WTC11 (cell line): ENCODE results near the gene CREG2. TPM values are rescaled to one million over a fixed set of nuclear protein-coding genes. Genes with fewer than 3 reads are reported as not detected.
A peak's percentile ranks its signal among the peaks of the same experiment; 100 is the strongest.

ENCODE experiments used
- FOXP1 ChIP-seq: sonication (generic); formaldehyde crosslinking; IDR thresholded peaks from 2 replicates; pipeline ENCODE4 v1.8.0; 2022; ENCODE audit warnings: missing genetic modification reagents, mild to moderate bottlenecking, moderate library complexity, borderline replicate concordance
- GABPB1 ChIP-seq: sonication (generic); formaldehyde crosslinking; IDR thresholded peaks from 2 replicates; pipeline ENCODE4 v1.8.1; 2023; ENCODE audit warnings: mild to moderate bottlenecking, missing genetic modification reagents
- GTF2I ChIP-seq: fragments of 250-450 bp; sonication (Bioruptor Pico); conservative IDR thresholded peaks from 2 replicates; pipeline ENCODE4 v1.4.0; 2021; ENCODE audit warnings: mild to moderate bottlenecking
- JUN ChIP-seq: sonication (generic); formaldehyde crosslinking; IDR thresholded peaks from 2 replicates; pipeline ENCODE4 v1.8.0; 2023; ENCODE audit warnings: mild to moderate bottlenecking, missing genetic modification reagents
- MYBL2 ChIP-seq: sonication (generic); formaldehyde crosslinking; IDR thresholded peaks from 2 replicates; pipeline ENCODE4 v1.8.1; 2023; ENCODE audit warnings: mild to moderate bottlenecking, moderate library complexity, missing genetic modification reagents
- NR3C1 ChIP-seq: sonication (generic); formaldehyde crosslinking; conservative IDR thresholded peaks from 2 replicates; pipeline ENCODE4 v1.8.1; 2023; ENCODE audit warnings: low read depth, mild to moderate bottlenecking, missing genetic modification reagents
- RORB ChIP-seq: fragments of 250-450 bp; sonication (Bioruptor Pico); IDR thresholded peaks from 2 replicates; pipeline ENCODE4 v1.9.0; 2021; ENCODE audit warnings: mild to moderate bottlenecking
- SMAD3 ChIP-seq: sonication (generic); formaldehyde crosslinking; IDR thresholded peaks from 2 replicates; pipeline ENCODE4 v1.8.0; 2022; ENCODE audit warnings: missing genetic modification reagents, mild to moderate bottlenecking, borderline replicate concordance
- TEAD1 ChIP-seq: sonication (generic); formaldehyde crosslinking; IDR thresholded peaks from 2 replicates; pipeline ENCODE4 v1.8.0; 2022; ENCODE audit warnings: mild to moderate bottlenecking, missing genetic modification reagents
- ZNF219 ChIP-seq: sonication (generic); formaldehyde crosslinking; IDR thresholded peaks from 2 replicates; pipeline ENCODE4 v1.8.0; 2023; ENCODE audit warnings: missing genetic modification reagents, mild to moderate bottlenecking, borderline replicate concordance
- ZNF396 ChIP-seq: fragments of 250-450 bp; sonication (Bioruptor Pico); IDR thresholded peaks from 2 replicates; pipeline ENCODE4 v1.8.0; 2021; ENCODE audit warnings: mild to moderate bottlenecking, moderate library complexity, borderline replicate concordance
- total RNA-seq: library from RNA; stranded (reverse); gene quantifications from 3 replicates; pipeline ENCODE4 v1.2.3, GENCODE V29; 2021
- TF ChIP-seq, protein P1 (sequence below): sonication (generic); formaldehyde crosslinking; IDR thresholded peaks from 2 replicates; pipeline ENCODE4 v1.8.1; 2022; ENCODE audit warnings: low read depth, missing genetic modification reagents, borderline replicate concordance
- TF ChIP-seq, protein P2 (sequence below): fragments of 250-450 bp; sonication (Bioruptor Pico); conservative IDR thresholded peaks from 2 replicates; pipeline ENCODE4 v1.9.0; 2021; ENCODE audit warnings: mild to moderate bottlenecking
- TF ChIP-seq, protein P3 (sequence below): sonication (generic); formaldehyde crosslinking; IDR thresholded peaks from 2 replicates; pipeline ENCODE4 v1.8.1; 2023; ENCODE audit warnings: mild to moderate bottlenecking, moderate library complexity, missing genetic modification reagents
- TF ChIP-seq, protein P4 (sequence below): sonication (generic); formaldehyde crosslinking; IDR thresholded peaks from 2 replicates; pipeline ENCODE4 v1.8.1; 2022; ENCODE audit warnings: mild to moderate bottlenecking, missing genetic modification reagents, moderate library complexity, borderline replicate concordance
- TF ChIP-seq, protein P5 (sequence below): fragments of 250-450 bp; sonication (Bioruptor Pico); IDR thresholded peaks from 2 replicates; pipeline ENCODE4 v2.1.2; 2022; ENCODE audit warnings: mild to moderate bottlenecking, moderate library complexity
- TF ChIP-seq, protein P6 (sequence below): fragments of 250-450 bp; sonication (Bioruptor Pico); IDR thresholded peaks from 2 replicates; pipeline ENCODE4 v1.9.0; 2021; ENCODE audit warnings: moderate library complexity, mild to moderate bottlenecking, inconsistent platforms, borderline replicate concordance
- TF ChIP-seq, protein P7 (sequence below): sonication (generic); formaldehyde crosslinking; IDR thresholded peaks from 2 replicates; pipeline ENCODE4 v1.8.1; 2023; ENCODE audit warnings: mild to moderate bottlenecking, missing genetic modification reagents, moderate library complexity
- TF ChIP-seq, protein P8 (sequence below): sonication (generic); formaldehyde crosslinking; conservative IDR thresholded peaks from 2 replicates; pipeline ENCODE4 v1.8.1; 2023; ENCODE audit warnings: mild to moderate bottlenecking, low read depth, missing genetic modification reagents, moderate library complexity
- TF ChIP-seq, protein P9 (sequence below): sonication (generic); formaldehyde crosslinking; IDR thresholded peaks from 2 replicates; pipeline ENCODE4 v1.8.0; 2022; ENCODE audit warnings: mild to moderate bottlenecking, missing genetic modification reagents

CREG2 gene
- total RNA-seq, 1 experiment from 2014 or later = 1.6 TPM

DNA sequence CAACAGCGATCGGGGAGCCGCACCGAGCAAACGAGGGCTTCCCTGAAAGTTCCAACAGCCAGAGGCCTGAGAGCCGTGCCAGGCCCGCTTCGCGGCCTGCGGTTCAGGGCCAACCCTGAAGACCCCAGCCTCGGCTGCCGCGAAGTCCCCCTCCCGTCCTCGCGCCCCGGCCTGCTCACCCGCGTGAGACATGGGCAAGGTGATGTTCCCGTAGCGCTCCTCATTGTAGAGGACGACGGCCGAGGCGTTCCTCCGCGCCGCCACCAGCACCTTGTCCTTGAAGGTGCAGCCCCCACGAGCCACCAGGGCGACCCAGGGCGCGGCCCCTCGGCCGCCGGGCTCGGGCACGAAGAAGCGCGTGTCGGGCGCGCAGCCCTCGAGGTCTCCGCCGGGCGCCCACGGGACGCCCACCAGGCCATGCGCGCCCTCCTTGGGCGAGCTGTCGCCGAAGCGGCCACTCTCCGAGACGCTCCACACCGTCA, 79.3 kb downstream of the CREG2 start (continued):
- TF ChIP-seq ZNF219 (CRISPR knock-in tag) (peak; percentile 53; the same call in 1 of the 2 replicates), JUN (CRISPR knock-in tag) (peak; percentile 88), SMAD3 (0 out of 2 replicates have a peak, but pooled peaks have one; percentile 17), FOXP1 (CRISPR knock-in tag) (peak; percentile 94), ZNF396 (CRISPR knock-in tag) (no peak), GABPB1 (CRISPR knock-in tag) (peak; percentile 23; the same call in 1 of the 2 replicates), GTF2I (CRISPR knock-in tag) (no peak), MYBL2 (CRISPR knock-in tag) (peak; percentile 51; the same call in 1 of the 2 replicates), RORB (CRISPR knock-in tag) (no peak), TEAD1 (CRISPR knock-in tag) (no peak), NR3C1 (CRISPR knock-in tag) (no peak; the same call in 1 of the 2 replicates)
- TF ChIP-seq, protein P1, sequence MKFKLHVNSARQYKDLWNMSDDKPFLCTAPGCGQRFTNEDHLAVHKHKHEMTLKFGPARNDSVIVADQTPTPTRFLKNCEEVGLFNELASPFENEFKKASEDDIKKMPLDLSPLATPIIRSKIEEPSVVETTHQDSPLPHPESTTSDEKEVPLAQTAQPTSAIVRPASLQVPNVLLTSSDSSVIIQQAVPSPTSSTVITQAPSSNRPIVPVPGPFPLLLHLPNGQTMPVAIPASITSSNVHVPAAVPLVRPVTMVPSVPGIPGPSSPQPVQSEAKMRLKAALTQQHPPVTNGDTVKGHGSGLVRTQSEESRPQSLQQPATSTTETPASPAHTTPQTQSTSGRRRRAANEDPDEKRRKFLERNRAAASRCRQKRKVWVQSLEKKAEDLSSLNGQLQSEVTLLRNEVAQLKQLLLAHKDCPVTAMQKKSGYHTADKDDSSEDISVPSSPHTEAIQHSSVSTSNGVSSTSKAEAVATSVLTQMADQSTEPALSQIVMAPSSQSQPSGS (CRISPR knock-in tag) = 0 out of 2 replicates have a peak, but pooled peaks have one; percentile 34
- TF ChIP-seq, protein P2, sequence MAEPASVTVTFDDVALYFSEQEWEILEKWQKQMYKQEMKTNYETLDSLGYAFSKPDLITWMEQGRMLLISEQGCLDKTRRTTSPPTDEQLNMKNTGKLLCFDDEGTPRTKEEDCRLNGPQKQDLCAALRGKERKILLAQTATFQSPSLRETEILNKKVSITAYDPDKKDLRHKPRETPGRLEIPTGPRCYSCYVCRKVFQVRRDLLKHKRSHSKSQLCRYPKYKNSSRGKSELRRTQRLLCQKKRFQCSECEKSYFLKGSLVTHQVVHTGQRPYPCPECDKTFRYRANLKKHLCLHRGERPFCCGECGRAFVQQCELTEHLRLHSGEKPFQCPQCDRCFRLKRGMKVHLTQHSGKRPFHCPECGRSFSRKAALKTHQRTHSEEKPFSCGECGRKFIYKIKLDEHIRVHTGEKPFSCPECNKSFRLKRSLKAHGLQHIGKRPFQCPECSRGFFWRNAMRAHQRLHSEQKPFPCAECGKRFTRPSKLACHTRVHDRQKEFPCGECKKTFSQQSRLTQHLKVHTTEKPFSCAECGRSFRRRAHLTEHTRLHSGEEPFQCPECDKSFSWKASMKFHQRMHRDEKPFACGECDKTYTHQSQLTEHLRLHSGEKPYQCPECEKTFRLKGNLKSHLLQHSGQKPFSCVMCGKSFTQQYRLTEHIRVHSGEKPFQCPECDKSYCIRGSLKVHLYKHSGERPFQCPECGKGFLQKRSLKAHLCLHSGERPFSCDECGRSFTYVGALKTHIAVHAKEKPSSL = no peak
- TF ChIP-seq, protein P3, sequence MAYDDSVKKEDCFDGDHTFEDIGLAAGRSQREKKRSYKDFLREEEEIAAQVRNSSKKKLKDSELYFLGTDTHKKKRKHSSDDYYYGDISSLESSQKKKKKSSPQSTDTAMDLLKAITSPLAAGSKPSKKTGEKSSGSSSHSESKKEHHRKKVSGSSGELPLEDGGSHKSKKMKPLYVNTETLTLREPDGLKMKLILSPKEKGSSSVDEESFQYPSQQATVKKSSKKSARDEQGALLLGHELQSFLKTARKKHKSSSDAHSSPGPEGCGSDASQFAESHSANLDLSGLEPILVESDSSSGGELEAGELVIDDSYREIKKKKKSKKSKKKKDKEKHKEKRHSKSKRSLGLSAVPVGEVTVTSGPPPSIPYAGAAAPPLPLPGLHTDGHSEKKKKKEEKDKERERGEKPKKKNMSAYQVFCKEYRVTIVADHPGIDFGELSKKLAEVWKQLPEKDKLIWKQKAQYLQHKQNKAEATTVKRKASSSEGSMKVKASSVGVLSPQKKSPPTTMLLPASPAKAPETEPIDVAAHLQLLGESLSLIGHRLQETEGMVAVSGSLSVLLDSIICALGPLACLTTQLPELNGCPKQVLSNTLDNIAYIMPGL (CRISPR knock-in tag) = no peak; the same call in 1 of the 2 replicates
- TF ChIP-seq, protein P4, sequence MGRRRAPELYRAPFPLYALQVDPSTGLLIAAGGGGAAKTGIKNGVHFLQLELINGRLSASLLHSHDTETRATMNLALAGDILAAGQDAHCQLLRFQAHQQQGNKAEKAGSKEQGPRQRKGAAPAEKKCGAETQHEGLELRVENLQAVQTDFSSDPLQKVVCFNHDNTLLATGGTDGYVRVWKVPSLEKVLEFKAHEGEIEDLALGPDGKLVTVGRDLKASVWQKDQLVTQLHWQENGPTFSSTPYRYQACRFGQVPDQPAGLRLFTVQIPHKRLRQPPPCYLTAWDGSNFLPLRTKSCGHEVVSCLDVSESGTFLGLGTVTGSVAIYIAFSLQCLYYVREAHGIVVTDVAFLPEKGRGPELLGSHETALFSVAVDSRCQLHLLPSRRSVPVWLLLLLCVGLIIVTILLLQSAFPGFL = no peak
- TF ChIP-seq, protein P5, sequence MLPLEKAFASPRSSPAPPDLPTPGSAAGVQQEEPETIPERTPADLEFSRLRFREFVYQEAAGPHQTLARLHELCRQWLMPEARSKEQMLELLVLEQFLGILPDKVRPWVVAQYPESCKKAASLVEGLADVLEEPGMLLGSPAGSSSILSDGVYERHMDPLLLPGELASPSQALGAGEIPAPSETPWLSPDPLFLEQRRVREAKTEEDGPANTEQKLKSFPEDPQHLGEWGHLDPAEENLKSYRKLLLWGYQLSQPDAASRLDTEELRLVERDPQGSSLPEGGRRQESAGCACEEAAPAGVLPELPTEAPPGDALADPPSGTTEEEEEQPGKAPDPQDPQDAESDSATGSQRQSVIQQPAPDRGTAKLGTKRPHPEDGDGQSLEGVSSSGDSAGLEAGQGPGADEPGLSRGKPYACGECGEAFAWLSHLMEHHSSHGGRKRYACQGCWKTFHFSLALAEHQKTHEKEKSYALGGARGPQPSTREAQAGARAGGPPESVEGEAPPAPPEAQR (CRISPR knock-in tag) = no peak
- TF ChIP-seq, protein P6, sequence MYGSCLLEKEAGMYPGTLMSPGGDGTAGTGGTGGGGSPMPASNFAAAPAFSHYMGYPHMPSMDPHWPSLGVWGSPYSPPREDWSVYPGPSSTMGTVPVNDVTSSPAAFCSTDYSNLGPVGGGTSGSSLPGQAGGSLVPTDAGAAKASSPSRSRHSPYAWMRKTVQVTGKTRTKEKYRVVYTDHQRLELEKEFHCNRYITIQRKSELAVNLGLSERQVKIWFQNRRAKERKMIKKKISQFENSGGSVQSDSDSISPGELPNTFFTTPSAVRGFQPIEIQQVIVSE (CRISPR knock-in tag) = no peak
- TF ChIP-seq, protein P7, sequence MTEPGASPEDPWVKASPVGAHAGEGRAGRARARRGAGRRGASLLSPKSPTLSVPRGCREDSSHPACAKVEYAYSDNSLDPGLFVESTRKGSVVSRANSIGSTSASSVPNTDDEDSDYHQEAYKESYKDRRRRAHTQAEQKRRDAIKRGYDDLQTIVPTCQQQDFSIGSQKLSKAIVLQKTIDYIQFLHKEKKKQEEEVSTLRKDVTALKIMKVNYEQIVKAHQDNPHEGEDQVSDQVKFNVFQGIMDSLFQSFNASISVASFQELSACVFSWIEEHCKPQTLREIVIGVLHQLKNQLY = peak; percentile 57; the same call in 1 of the 2 replicates
- TF ChIP-seq, protein P8, sequence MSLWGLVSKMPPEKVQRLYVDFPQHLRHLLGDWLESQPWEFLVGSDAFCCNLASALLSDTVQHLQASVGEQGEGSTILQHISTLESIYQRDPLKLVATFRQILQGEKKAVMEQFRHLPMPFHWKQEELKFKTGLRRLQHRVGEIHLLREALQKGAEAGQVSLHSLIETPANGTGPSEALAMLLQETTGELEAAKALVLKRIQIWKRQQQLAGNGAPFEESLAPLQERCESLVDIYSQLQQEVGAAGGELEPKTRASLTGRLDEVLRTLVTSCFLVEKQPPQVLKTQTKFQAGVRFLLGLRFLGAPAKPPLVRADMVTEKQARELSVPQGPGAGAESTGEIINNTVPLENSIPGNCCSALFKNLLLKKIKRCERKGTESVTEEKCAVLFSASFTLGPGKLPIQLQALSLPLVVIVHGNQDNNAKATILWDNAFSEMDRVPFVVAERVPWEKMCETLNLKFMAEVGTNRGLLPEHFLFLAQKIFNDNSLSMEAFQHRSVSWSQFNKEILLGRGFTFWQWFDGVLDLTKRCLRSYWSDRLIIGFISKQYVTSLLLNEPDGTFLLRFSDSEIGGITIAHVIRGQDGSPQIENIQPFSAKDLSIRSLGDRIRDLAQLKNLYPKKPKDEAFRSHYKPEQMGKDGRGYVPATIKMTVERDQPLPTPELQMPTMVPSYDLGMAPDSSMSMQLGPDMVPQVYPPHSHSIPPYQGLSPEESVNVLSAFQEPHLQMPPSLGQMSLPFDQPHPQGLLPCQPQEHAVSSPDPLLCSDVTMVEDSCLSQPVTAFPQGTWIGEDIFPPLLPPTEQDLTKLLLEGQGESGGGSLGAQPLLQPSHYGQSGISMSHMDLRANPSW = no peak
- TF ChIP-seq, protein P9, sequence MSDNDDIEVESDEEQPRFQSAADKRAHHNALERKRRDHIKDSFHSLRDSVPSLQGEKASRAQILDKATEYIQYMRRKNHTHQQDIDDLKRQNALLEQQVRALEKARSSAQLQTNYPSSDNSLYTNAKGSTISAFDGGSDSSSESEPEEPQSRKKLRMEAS (CRISPR knock-in tag) = peak; percentile 74
- TF ChIP-seq, all 79 proteins: peak for 31
